Lower leg skin (tissue), 3 donors: ENCODE measurements around the gene ELN.

Experiments
- CTCF ChIP-seq, 3 donors: fragments of 450-650 bp; IDR thresholded peaks; one replicate each; pipeline ENCODE4 v1.5.1; 2016; ENCODE audit warnings: antibody characterized with exemption in 3 of 3, mild to moderate bottlenecking in 3 of 3, moderate library complexity in 2 of 3
- POLR2A ChIP-seq, 2 donors: fragments of 450-650 bp; IDR thresholded peaks; one replicate each; pipeline ENCODE4 v1.6.1; 2016 to 2017; ENCODE audit warnings: antibody characterized with exemption in 2 of 2, mild to moderate bottlenecking in 1 of 2, moderate library complexity in 1 of 2

- TF ChIP-seq CTCF (IDR thresholded peaks at IDR 0.05) (no peak), POLR2A (IDR thresholded peaks at IDR 0.05) (no peak)
Measured at GRCh38 chr7:74027683-74028320, at the start of gene ELN.
